Fibroblast of lung (primary cell): ENCODE data around the gene USP53.

Experiments
- EZH2 ChIP-seq: IDR thresholded peaks from 2 replicates; pipeline ENCODE4 v1.5.1; 2012; ENCODE audit warnings: low read length, control low read depth, mild to moderate bottlenecking; ENCODE audit errors: missing control alignments
- TF ChIP-seq, protein P1 (sequence below), 2 donors: IDR thresholded peaks in 1 of 2; conservative IDR thresholded peaks in 1 of 2; 1 replicate in 1 of 2; 2 replicates in 1 of 2; pipeline ENCODE4 v1.5.1; 2011 to 2012; ENCODE audit warnings: low read length in 2 of 2, control low read depth in 1 of 2, inconsistent platforms in 1 of 2, low read depth in 1 of 2, mild to moderate bottlenecking in 1 of 2

DNA sequence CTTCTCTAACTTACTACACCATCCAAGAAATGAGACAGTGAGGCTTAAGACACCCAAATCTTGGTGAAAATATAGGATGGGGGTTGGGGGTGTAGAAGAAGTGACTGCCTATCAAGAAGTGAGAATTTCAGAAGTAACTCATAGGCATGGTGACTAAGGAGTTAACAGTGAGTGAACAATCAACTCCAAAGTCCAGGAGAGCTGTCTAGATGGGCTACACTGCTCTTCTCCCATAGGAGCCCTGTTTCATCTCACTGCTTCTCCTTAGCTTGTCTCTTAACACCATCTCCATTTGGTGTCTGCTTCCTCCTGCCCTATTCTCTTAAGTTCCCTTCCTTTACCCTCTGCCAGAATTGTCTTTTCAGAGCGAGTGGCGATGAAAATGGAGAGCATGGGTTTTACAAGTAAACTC, 86.8 kb downstream of the USP53 start:
- TF ChIP-seq, protein P1, sequence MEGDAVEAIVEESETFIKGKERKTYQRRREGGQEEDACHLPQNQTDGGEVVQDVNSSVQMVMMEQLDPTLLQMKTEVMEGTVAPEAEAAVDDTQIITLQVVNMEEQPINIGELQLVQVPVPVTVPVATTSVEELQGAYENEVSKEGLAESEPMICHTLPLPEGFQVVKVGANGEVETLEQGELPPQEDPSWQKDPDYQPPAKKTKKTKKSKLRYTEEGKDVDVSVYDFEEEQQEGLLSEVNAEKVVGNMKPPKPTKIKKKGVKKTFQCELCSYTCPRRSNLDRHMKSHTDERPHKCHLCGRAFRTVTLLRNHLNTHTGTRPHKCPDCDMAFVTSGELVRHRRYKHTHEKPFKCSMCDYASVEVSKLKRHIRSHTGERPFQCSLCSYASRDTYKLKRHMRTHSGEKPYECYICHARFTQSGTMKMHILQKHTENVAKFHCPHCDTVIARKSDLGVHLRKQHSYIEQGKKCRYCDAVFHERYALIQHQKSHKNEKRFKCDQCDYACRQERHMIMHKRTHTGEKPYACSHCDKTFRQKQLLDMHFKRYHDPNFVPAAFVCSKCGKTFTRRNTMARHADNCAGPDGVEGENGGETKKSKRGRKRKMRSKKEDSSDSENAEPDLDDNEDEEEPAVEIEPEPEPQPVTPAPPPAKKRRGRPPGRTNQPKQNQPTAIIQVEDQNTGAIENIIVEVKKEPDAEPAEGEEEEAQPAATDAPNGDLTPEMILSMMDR (conservative IDR thresholded peaks at IDR 0.05 in 1 of 2, IDR thresholded peaks at IDR 0.05 in 1 of 2; ENCODE audit: low read depth in 1 of 2, low read length in 2 of 2), result no peak
- no peak for TF ChIP-seq EZH2
